CD4-positive, alpha-beta T cell (primary cell): ENCODE results near the gene EGLN3. TPM values are rescaled to one million over a fixed set of nuclear protein-coding genes. Genes with fewer than 3 reads are reported as not detected.
"Not testable (repeated sequence)": the region's sequence is repeated elsewhere in the genome, so short reads cannot be mapped to it uniquely, and the experiment has no call there.

ENCODE experiments used
- ATAC-seq: fragments of 200-7000 bp; cut with Tn5 transposase; one replicate; pipeline ENCODE4 v1.10.0; 2022; ENCODE audit warnings: mild to moderate bottlenecking; ENCODE audit not compliant: poor library complexity
- CTCF ChIA-PET: fragments of 350-600 bp; sonication (Branson Sonifier 250); formaldehyde crosslinking; loops from one replicate; lab custom pipeline; 2021; ENCODE audit warnings: antibody characterized with exemption, inconsistent platforms; lab: Charles Lee
- POLR2A ChIA-PET: fragments of 350-600 bp; sonication (Branson Sonifier 250); formaldehyde crosslinking; loops from one replicate; lab custom pipeline; 2021; ENCODE audit warnings: antibody characterized with exemption, inconsistent platforms; lab: Charles Lee
- DNase-seq, 14 experiments: peaks; one replicate each; pipeline ENCODE4 v3.0.0-alpha.2; 2013 to 2020; ENCODE audit warnings: mixed read lengths in 2 of 14
- H3K27ac ChIP-seq, 2 donors: one replicate each; pipeline versions ENCODE4 v1.5.1 to v1.7.0; 2013; ENCODE audit warnings: low read length in 2 of 2, low read depth in 1 of 2, mild to moderate bottlenecking in 1 of 2
- H3K27me3 ChIP-seq, 2 experiments: 1 replicate in 1 of 2; 2 replicates in 1 of 2; pipeline versions ENCODE4 v1.6.1 to v1.7.0; 2013; ENCODE audit warnings: low read length in 2 of 2, control low read depth in 1 of 2, mild to moderate bottlenecking in 1 of 2, moderate library complexity in 1 of 2; ENCODE audit not compliant: insufficient read depth in 2 of 2, control insufficient read depth in 1 of 2
- H3K36me3 ChIP-seq: one replicate; pipeline ENCODE4 v1.6.1; 2013; ENCODE audit warnings: low read length, control low read depth; ENCODE audit not compliant: insufficient read depth
- H3K4me1 ChIP-seq: one replicate; pipeline ENCODE4 v1.6.1; 2013; ENCODE audit warnings: low read length, control low read depth; ENCODE audit not compliant: insufficient read depth
- H3K4me3 ChIP-seq: one replicate; pipeline ENCODE4 v1.5.1; 2013; ENCODE audit warnings: mild to moderate bottlenecking, low read length, moderate library complexity
- H3K9me3 ChIP-seq, 2 experiments: 1 replicate in 1 of 2; 2 replicates in 1 of 2; pipeline versions ENCODE4 v1.6.1 to v1.7.0; 2013; ENCODE audit warnings: low read length in 2 of 2, mild to moderate bottlenecking in 2 of 2, control low read depth in 1 of 2, moderate library complexity in 1 of 2; ENCODE audit not compliant: control insufficient read depth in 1 of 2, insufficient read depth in 1 of 2
- H3K27ac Mint-ChIP-seq: one replicate; pipeline ENCODE4 v1.8.0; 2020; ENCODE audit warnings: mixed read lengths
- H3K27me3 Mint-ChIP-seq: one replicate; pipeline ENCODE4 v1.8.0; 2021; ENCODE audit warnings: mixed read lengths
- H3K36me3 Mint-ChIP-seq: one replicate; pipeline ENCODE4 v1.8.0; 2021; ENCODE audit warnings: low read depth, mixed read lengths
- H3K4me1 Mint-ChIP-seq: one replicate; pipeline ENCODE4 v1.8.0; 2021; ENCODE audit warnings: low read depth, mixed read lengths
- H3K4me3 Mint-ChIP-seq: one replicate; pipeline ENCODE4 v1.8.0; 2020; ENCODE audit warnings: mild to moderate bottlenecking, mixed read lengths
- H3K9me3 Mint-ChIP-seq: one replicate; pipeline ENCODE4 v1.8.0; 2020; ENCODE audit warnings: mixed read lengths
- intact Hi-C, 2 experiments: fragments of 100-400 bp; cut with DNase I in 1 of 2; cut with micrococcal nuclease in 1 of 2; formaldehyde crosslinking; loops; one replicate each; pipeline versions ENCODE4 v1.15.1 to v1.9.0; 2023 to 2025; cut with DNase I, micrococcal nuclease
- total RNA-seq, 174 experiments: library from RNA in 2 of 174; stranded (reverse) in 2 of 174; gene quantifications; one replicate each; pipeline ENCODE4 v1.2.3 and lab custom pipeline; 2021 to 2026
- TF ChIP-seq, protein P1 (sequence below): fragments of 200-600 bp; IDR thresholded peaks from one replicate; pipeline ENCODE4 v1.8.0; 2022; ENCODE audit warnings: antibody characterized with exemption, mild to moderate bottlenecking

Gene EGLN3
- total RNA-seq, 2 experiments from 2014 or later = 1.1 to 1.3 TPM

DNA sequence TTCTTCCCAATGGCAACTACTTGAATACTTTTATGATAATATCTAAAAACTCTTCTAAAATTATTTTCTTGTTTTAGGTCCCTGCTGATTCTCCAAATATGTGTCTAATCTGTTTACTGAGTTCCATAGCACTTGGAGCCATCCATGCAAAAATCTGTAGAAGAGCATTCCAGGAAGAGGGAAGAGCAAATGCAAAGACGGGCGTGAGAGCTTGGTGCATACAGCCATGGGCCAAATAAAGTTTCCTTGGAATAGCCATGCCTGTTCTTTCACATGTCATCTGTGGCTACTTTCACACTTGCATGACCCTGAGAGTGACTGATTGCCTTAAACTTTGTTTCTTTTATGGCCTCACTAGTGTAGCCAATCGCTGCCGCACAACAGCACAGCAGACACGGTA is 13.0 kb upstream of the EGLN3 start:
- H3K27me3 ChIP-seq = no peaks in the 10 kb centered on the region
- H3K36me3 Mint-ChIP-seq = no peaks in the 10 kb centered on the region
- no peaks in the 10 kb centered on the region for H3K9me3 Mint-ChIP-seq
- POLR2A ChIA-PET = no interaction called here
- TF ChIP-seq, protein P1, sequence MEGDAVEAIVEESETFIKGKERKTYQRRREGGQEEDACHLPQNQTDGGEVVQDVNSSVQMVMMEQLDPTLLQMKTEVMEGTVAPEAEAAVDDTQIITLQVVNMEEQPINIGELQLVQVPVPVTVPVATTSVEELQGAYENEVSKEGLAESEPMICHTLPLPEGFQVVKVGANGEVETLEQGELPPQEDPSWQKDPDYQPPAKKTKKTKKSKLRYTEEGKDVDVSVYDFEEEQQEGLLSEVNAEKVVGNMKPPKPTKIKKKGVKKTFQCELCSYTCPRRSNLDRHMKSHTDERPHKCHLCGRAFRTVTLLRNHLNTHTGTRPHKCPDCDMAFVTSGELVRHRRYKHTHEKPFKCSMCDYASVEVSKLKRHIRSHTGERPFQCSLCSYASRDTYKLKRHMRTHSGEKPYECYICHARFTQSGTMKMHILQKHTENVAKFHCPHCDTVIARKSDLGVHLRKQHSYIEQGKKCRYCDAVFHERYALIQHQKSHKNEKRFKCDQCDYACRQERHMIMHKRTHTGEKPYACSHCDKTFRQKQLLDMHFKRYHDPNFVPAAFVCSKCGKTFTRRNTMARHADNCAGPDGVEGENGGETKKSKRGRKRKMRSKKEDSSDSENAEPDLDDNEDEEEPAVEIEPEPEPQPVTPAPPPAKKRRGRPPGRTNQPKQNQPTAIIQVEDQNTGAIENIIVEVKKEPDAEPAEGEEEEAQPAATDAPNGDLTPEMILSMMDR = no peak
- peaks cover 3% of the 10 kb centered on the region for H3K4me1 Mint-ChIP-seq
- H3K27ac ChIP-seq = no peak overlapping the region
- peaks cover 7% of the 10 kb centered on the region for H3K4me1 ChIP-seq
- CTCF ChIA-PET = no interaction called here
- no peaks in the 10 kb centered on the region for H3K27me3 Mint-ChIP-seq
- no peaks in the 10 kb centered on the region for H3K9me3 ChIP-seq
- no peak for ATAC-seq
- H3K4me3 Mint-ChIP-seq = no peak overlapping the region
- no peaks in the 10 kb centered on the region for H3K36me3 ChIP-seq
- no peak overlapping the region for H3K4me3 ChIP-seq
- no peak overlapping the region for H3K27ac Mint-ChIP-seq
- intact Hi-C loops = no loop called here
- no peak for DNase-seq

DNA sequence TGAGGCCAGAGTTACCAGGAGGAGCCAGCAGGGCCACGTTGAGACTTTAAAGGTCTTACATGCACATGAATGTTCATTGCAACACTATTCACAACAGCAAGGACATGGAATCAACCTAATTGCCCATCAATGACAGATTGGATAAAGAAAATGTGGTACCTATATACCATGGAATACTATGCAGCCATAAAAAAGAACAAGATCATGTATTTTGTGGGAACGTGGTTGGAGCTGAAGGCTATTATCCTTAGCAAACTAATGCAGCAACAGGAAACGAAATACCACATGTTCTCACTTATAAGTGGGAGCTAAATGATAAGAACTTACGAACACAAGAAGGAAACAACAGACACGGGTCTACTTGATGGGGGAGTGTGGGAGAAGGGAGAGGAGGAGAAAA is 11.6 kb upstream of the EGLN3 start:
- H3K36me3 Mint-ChIP-seq = not testable (repeated sequence)

DNA sequence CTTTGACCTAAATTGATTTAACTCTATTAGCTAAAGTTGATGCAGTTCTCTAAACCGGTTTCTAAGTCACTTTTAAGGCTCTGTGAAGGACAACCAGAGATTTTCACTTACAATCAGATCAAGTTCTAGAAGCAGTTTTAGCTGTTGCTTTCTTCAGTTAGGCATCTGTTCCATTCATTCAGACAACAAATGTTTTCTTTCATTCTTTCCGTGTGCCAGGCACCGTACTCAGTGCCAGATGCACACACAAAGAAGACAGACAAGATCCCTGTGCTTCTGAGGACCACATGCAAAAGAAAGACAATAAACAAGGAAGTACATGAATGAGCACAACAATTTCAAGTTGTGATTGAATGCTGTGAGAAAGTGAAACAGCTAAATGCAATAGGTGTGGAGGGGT is 11.1 kb upstream of the EGLN3 start:
- TF ChIP-seq, protein P1 = no peak
- Mint-ChIP-seq H3K27me3 (no peaks in the 10 kb centered on the region), H3K27ac (no peak overlapping the region), H3K36me3 (no peaks in the 10 kb centered on the region), H3K4me1 (peaks cover 3% of the 10 kb centered on the region), H3K4me3 (no peak overlapping the region), H3K9me3 (no peaks in the 10 kb centered on the region)
- H3K9me3 ChIP-seq = no peaks in the 10 kb centered on the region
- DNase-seq (no peak), ATAC-seq (no peak)
- H3K27me3 ChIP-seq = no peaks in the 10 kb centered on the region
- no peaks in the 10 kb centered on the region for H3K36me3 ChIP-seq
- ChIA-PET POLR2A (no interaction called here), CTCF (no interaction called here)
- no peak overlapping the region for H3K27ac ChIP-seq
- intact Hi-C loops = no loop called here
- peaks cover 7% of the 10 kb centered on the region for H3K4me1 ChIP-seq
- no peak overlapping the region for H3K4me3 ChIP-seq

More for the DNA sequence above, 11.6 kb upstream of the EGLN3 start:
- H3K27me3 Mint-ChIP-seq, H3K4me3 Mint-ChIP-seq, H3K4me1 ChIP-seq, H3K9me3 ChIP-seq, ATAC-seq, H3K27ac ChIP-seq, H3K4me1 Mint-ChIP-seq, CTCF ChIA-PET, DNase-seq, H3K27me3 ChIP-seq, H3K27ac Mint-ChIP-seq, POLR2A ChIA-PET, H3K36me3 ChIP-seq, H3K9me3 Mint-ChIP-seq, intact Hi-C loops, H3K4me3 ChIP-seq: not testable (repeated sequence)

DNA sequence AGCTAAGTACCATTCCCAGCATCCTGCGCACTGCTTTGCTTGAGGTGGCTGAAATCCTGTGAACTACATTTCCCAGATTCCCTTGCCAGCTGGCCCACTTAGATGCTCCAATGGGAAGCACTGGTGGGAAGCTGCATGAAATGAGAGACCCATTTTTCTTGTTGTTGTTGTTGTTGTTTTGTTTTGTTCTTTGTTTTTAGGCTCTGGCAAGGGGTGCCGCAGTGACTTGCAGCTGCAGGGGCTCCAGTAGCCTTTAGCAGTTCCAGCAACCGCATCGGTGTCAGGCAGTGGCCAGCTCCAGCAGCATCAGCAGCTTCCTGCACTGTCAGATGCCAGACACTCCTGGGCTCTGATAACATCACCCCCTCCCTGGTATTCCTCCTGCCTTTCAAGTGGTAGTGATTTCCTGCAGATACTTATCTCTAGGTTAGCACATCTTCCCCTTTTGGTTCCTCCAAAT is 8.8 kb upstream of the EGLN3 start:
- no peak for ATAC-seq
- no peak for DNase-seq
- TF ChIP-seq, protein P1 = no peak
- H3K9me3 ChIP-seq = no peaks in the 10 kb centered on the region
- Mint-ChIP-seq H3K9me3 (no peaks in the 10 kb centered on the region), H3K4me3 (no peak overlapping the region), H3K27me3 (peaks cover 17% of the 10 kb centered on the region), H3K27ac (no peak overlapping the region), H3K4me1 (peaks cover 3% of the 10 kb centered on the region), H3K36me3 (no peaks in the 10 kb centered on the region)
- no peak overlapping the region for H3K27ac ChIP-seq
- H3K36me3 ChIP-seq = no peaks in the 10 kb centered on the region
- ChIA-PET POLR2A (no interaction called here), CTCF (no interaction called here)
- intact Hi-C loops = no loop called here
- H3K27me3 ChIP-seq = no peaks in the 10 kb centered on the region
- no peak overlapping the region for H3K4me3 ChIP-seq
- H3K4me1 ChIP-seq = peaks cover 7% of the 10 kb centered on the region
